GM12892 (cell line): ENCODE results near the gene CPHXL.

Experiments used
- DNase-seq: peaks from one replicate; pipeline ENCODE4 v3.0.0; 2011; ENCODE audit not compliant: insufficient read length
- FAIRE-seq: peaks from 2 replicates; lab custom pipeline; 2011; peaks lifted over from hg19 to GRCh38; lab: Jason Lieb, UNC
- POLR2A ChIP-seq: IDR thresholded peaks from 2 replicates; pipeline ENCODE4 v1.6.1; 2011; ENCODE audit warnings: low read depth, low read length, control low read depth
- POLR2AphosphoS5 ChIP-seq: IDR thresholded peaks from 2 replicates; pipeline ENCODE4 v1.6.1; 2011; ENCODE audit warnings: low read depth, low read length, control low read depth
- TAF1 ChIP-seq: IDR thresholded peaks from 2 replicates; pipeline ENCODE4 v1.6.1; 2011; ENCODE audit warnings: low read depth, mild to moderate bottlenecking, control low read depth, low read length, borderline replicate concordance

The CPHXL gene

DNA sequence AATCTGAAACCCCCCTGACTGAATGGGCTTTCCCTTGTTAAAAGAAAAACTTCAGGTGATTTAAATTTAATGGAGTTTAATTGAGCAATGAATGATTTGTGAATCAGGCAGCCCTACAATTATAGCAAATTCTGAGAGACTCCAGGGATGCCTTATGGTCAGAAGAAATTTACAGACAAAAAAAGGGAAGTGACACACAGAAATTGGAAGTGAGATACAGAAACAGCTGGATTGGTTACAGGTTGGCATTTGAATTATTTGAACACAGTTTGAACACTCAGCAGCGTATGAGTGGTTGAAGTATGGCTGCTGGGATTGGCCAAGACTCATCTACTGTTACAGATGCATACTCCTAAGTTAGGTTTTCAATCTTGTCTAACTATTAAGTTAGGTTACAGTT lies 19.0 kb upstream of the CPHXL start:
- FAIRE-seq (no peak), DNase-seq (no peak)
- TF ChIP-seq POLR2A (no peak), POLR2AphosphoS5 (no peak), TAF1 (no peak)

DNA sequence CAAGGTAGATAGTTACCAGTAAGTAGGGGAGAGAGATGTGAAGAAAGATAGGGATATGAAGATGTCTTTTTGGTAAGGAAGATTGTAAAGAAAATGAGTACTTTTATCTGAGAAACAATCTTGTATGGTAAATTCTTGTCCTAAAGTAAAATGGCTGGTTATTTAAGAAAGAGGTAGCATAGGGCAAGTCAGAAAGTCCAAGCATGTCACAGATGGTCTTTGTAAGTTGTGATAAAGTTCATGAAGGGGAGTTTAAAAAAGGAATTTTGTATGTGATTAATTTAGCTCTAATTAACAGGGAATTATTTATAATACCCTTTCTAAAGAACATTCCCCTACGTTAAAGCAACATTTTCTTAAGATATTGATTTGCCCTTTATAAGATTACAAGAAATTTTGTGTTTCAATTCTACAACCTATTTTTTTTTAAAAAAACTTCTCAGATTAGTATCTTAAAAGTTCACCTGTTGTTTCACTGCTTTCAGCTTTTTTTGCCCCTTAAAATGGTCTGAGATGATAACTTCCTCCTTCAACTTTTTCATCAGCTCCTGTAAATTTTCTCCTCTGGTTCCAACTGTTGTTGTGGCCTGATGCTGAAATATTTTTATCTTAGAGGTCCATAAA lies 16.2 kb upstream of the CPHXL start:
- no peak for DNase-seq
- no peak for FAIRE-seq

DNA sequence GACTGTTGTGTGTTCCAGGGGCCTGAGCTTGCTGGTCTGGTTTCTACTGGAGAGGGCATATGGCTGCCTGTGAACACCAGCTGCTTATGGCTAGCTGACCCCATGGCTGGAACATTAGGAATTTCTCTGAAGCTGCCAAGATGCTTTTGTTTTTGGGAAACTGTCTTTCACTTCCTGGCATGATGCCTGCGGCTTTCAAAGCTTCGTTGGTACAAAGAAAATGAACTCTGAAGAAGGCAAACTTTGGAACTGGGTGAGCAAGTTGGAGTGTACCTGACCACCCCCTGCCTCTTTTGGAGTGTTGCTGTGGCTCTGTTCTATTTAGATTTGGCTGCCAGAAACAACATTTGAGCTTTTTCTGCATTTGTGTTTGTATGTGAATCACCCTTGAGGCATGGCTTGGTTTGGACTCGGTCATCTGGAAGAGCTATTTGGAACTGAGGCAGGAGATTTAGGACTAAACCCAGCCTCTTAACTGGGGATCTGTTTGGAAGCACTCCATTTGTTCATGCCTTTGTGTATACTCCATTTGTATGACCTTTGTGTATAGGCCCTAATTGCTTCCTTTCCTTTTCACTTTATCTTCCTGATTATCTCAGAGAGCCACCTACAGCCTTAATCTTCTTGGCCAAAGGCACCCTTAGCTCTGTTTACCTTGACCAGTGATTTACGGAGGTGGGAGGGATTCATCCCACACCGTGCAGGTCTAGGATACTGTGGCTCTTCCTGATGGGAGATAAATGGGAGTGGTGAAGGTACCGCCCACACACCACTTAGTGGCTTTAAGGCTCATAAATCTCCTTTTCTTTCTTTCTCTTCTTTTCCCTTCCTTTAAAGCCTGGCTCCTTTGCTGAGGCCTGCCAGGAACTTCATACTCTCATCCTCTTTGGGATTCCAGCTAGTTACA lies 7.3 kb upstream of the CPHXL start:
- no peak for DNase-seq
- TF ChIP-seq POLR2A (no peak), TAF1 (no peak)
- FAIRE-seq: no peak

More for the DNA sequence above, 16.2 kb upstream of the CPHXL start:
- TF ChIP-seq POLR2A: no peak

DNA sequence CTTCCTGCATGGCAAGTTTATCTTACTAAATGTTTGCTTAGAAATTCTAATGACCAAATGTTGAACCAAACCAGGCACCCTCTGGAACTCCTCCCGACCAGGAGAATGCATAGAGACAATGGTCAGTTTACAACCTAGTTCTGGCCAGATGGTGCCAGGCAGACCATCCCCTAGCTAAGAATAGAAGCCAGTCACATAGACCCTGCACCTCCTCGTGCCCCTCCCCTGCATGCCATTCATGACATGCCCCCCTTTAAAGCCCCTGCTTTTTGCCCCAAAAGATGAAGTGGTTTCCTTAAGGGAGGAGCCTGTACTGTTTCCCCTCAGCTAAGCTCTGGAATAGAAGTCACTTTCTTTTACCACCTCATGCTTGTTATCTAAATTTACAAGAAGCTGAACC lies 6.6 kb upstream of the CPHXL start:
- FAIRE-seq: no peak
- DNase-seq: no peak
- TF ChIP-seq POLR2A (no peak), POLR2AphosphoS5 (no peak), TAF1 (no peak)

DNA sequence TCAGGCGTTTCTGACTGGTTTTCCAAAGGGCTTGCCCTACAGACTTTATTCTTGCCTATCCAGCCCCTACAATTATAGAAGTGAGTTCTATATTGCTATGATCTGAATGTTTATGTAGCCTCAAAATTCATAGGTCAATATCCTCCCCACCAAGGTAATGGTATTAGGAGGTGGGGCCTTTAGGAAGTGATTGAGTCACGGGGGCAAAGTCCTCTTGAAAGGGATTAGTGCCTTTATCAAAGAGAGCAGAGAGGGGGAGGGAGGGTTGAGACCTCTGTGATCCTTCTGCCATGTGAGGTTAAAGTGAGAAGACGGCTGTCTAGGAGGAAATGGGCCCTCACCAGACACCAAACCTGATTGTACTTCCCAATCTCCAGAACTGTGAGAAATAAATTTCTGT lies 931 bp upstream of the CPHXL start:
- no peak for TF ChIP-seq TAF1
- no peak for FAIRE-seq
- no peak for DNase-seq

DNA sequence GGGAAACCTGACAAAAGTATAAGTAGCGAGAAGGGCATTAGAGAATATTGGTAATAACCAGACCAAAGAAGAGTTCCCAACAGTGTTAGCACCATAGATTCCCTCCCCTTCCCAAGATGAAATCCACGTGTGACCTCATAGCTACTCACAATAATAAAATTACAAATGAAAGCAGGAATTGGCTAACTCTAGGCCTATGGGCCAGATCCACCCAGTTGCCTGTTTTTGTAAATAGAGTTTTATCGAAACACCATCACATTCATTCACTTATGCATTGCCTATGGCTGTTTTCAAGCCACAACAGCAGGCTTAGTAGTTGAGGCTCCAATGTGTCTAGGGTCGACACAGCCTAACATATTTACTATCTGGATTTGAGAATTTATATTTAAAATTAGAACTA lies 7.8 kb downstream of the CPHXL start:
- no peak for TF ChIP-seq POLR2AphosphoS5
- TF ChIP-seq TAF1: no peak
- TF ChIP-seq POLR2A: no peak
- no peak for DNase-seq
- no peak for FAIRE-seq

DNA sequence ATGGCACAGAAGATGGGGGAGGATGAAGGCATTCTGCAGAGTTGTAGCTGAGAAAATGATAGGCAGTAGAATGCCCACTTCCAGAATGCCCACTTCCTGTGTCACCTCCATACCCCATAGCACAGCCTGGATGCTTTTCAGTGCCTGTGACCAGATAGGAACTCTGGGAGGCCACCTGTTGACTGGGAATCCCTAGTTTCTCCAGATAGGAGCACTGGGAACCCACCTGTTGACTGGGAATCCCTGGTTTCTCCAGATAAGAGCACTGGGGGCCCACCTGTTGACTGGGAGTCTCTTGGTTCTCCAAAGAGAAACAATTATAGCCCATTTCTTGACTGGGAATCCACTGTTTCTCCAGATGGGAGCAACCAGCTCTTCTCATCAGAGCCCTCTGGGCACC lies 11.6 kb downstream of the CPHXL start:
- no peak for FAIRE-seq
- no peak for DNase-seq
- no peak for TF ChIP-seq POLR2A
- TF ChIP-seq TAF1: no peak
- no peak for TF ChIP-seq POLR2AphosphoS5

DNA sequence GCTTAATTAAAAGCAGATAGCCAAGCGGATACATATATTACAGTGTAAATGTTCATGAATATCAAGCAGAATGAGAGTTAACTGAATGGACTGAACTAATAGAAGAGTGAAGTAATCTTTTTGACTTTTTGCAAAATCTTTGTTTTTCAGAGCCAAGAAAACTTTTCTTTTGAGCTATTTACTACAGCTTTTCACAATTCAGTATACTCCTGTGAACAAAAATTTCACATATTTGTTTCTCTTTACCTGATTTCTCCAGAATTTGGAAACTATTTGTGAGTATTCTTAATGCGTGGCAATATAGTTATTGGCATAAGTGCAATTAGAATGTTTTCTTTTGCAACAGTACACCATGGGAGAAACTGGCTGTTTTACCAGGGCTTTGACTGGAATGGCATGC lies 15.9 kb downstream of the CPHXL start:
- TF ChIP-seq POLR2AphosphoS5: no peak
- no peak for TF ChIP-seq TAF1
- no peak for TF ChIP-seq POLR2A
- DNase-seq (no peak), FAIRE-seq (no peak)

DNA sequence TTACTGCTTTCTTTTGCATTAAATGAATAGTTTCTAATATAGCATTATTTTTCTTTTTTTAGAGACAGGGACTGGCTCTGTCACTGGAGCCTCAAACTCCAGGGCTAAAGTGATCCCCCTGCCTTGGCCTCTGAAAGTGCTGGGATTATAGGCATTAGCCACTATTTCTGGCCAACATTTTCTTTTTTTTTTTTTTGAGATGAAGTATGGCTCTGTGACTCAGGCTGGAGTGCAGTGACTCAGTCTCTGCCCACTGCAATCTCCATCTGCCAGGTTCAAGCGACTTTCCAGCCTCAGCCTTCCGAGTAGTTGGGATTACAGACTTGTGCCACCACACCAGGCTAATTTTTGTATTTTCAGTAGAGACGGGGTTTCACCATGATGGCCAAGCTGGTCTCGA lies 23.0 kb downstream of the CPHXL start:
- DNase-seq: no peak
- TF ChIP-seq TAF1 (no peak), POLR2A (no peak), POLR2AphosphoS5 (no peak)
- FAIRE-seq: no peak

DNA sequence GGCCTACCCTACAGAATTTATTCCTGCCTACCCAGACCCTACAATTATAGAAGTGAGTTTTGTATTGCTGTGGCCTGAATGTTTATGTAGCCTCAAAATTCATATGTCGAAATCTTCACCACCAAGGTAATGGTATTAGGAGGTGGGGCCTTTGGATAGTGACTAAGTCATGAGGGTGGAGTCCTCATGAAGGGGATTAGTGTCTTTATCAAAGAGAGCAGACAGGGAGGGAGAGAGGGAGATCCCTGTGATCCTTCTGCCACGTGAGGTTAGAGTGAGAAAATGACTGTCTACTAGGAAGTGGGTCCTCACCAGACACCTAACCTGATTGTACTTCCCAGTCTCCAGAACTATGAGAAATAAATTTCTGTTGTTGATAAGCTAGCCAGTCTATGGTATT lies 24.0 kb downstream of the CPHXL start:
- DNase-seq: no peak
- no peak for FAIRE-seq
- TF ChIP-seq POLR2AphosphoS5 (no peak), TAF1 (no peak), POLR2A (no peak)

DNA sequence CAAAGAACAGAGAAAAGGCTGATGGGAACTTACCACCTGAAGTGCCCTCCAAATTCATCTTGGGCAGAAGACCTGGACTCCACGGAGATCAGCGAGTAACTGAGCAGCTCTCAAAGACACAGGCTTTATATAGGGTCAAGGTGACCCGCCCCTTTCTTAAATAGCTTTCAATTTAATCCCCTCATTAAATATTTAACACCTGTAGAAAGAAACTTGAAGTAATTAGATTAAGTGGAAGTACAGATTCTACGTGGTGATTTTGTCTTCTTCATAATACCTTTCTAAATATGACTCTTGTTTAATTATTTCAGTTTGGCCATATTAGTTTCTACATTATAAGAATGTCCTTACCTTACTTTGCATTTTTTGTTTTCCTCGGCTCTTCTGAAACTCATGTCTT lies 24.9 kb downstream of the CPHXL start, which contains the start of gene DUXB:
Gene DUXB (minus strand): TSS at position 101 of the 400 bp plus-strand sequence. CDS start 43 bp downstream, at position 58.
- TF ChIP-seq POLR2A (no peak), POLR2AphosphoS5 (no peak), TAF1 (no peak)
- no peak for DNase-seq
- no peak for FAIRE-seq

DNA sequence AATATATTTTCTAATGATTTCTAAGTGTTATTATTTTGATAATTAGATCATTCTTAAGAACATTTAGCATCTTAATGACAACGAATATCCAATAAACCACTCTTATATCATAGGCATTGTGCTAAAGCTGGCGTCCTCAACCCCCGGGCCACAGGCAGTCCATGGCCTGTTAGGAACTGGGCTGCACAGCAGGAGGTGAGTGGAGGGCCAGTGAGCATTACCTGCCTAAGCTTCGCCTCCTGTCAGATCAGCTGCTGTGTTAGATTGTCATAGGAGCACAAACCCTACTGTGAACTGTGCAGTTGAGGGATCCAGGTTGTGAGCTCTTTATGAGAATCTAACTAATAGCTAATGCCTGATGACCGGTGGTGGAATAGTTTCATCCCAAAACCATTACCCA lies 28.7 kb downstream of the CPHXL start:
- FAIRE-seq (no peak), DNase-seq (no peak)
- TF ChIP-seq POLR2A (no peak), POLR2AphosphoS5 (no peak), TAF1 (no peak)

DNA sequence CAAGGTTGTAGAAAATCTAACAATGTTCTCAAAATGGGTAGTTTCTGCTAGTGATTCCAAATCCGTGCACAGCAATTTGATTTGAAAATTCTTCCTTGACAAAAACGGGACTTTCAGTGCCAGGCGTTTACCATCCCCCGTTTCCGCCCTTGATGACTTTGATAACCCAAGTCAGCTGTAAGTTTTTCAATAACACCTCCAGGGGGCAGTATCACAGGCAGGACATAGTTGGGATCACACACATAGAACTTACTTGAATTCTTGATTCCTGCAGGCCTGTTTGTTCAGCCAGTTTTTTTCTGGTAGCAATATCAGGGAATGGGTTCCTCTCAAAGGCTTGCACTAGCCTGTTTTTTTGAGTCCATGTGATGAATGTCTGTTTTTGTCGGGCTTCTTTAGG lies 30.6 kb downstream of the CPHXL start:
- FAIRE-seq: no peak
- TF ChIP-seq TAF1: no peak
- TF ChIP-seq POLR2A: no peak
- no peak for TF ChIP-seq POLR2AphosphoS5
- DNase-seq: no peak

DNA sequence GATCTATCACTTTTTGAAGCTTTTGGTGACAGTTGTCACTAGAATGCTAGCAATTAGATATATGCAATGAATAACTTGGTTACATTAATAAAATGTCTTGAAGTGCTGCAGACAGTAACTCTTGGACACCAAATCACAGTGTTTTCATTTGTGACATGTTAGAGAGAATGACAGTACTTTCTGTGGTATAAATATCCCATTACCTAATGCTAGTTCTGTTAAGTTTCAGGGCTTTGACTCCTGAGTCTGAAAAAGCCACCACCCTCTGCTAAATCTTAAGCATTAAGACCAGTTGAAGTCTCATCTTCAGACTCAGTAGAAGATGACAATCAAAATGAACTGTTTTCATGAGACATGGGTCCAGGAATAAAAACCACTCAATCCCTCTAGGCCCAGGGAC lies 38.9 kb downstream of the CPHXL start:
- no peak for DNase-seq
- TF ChIP-seq TAF1 (no peak), POLR2AphosphoS5 (no peak), POLR2A (no peak)
- no peak for FAIRE-seq
